ELF-1 (cell line): ENCODE results near the gene WDPCP.
"Not testable (repeated sequence)": the region's sequence is repeated elsewhere in the genome, so short reads cannot be mapped to it uniquely, and the experiment has no call there.

Experiments
- DNase-seq: peaks from one replicate; pipeline ENCODE4 v3.0.0-alpha.2; 2016; ENCODE audit warnings: low read depth, low spot score

The WDPCP gene

GRCh38 chr2:63364866-63365265 lies 223.4 kb downstream of the WDPCP start:
- DNase-seq, result no peak

GRCh38 chr2:63357722-63358121 lies 230.6 kb downstream of the WDPCP start:
- not testable (repeated sequence) for DNase-seq

- no peak for DNase-seq
These were observed 240.9 kb downstream of the WDPCP start for GRCh38 chr2:63347361-63347760.

- DNase-seq, result no peak
These were observed 241.9 kb downstream of the WDPCP start for GRCh38 chr2:63346411-63346810.

- no peak for DNase-seq
These were observed 243.0 kb downstream of the WDPCP start for GRCh38 chr2:63345285-63345633.

GRCh38 chr2:63344575-63345284 lies 243.5 kb downstream of the WDPCP start:
- DNase-seq, result no peak

GRCh38 chr2:63343397-63344109 lies 244.7 kb downstream of the WDPCP start:
- DNase-seq, result no peak

GRCh38 chr2:63340443-63340842 lies 247.8 kb downstream of the WDPCP start:
- no peak for DNase-seq

- no peak for DNase-seq
These were observed 253.4 kb downstream of the WDPCP start for GRCh38 chr2:63334910-63335309.

- DNase-seq, result no peak
These were observed 261.8 kb downstream of the WDPCP start for GRCh38 chr2:63326473-63326872.

GRCh38 chr2:63323662-63324061 lies 264.6 kb downstream of the WDPCP start:
- DNase-seq, result peak; percentile 64

GRCh38 chr2:63321973-63322372 lies 266.3 kb downstream of the WDPCP start:
- DNase-seq, result not testable (repeated sequence)

GRCh38 chr2:63320669-63321068 lies 267.6 kb downstream of the WDPCP start:
- no peak for DNase-seq

GRCh38 chr2:63310614-63311013 lies 277.7 kb downstream of the WDPCP start:
- no peak for DNase-seq

GRCh38 chr2:63301481-63301880 lies 286.8 kb downstream of the WDPCP start:
- no peak for DNase-seq

- DNase-seq, result peak; percentile 12
These were observed 287.4 kb downstream of the WDPCP start for GRCh38 chr2:63300835-63301234.

- no peak for DNase-seq
These were observed 300.3 kb downstream of the WDPCP start for GRCh38 chr2:63287956-63288355.

GRCh38 chr2:63286520-63286919 lies 301.8 kb downstream of the WDPCP start:
- not testable (repeated sequence) for DNase-seq

GRCh38 chr2:63283273-63283672 lies 305.0 kb downstream of the WDPCP start:
- DNase-seq, result no peak

GRCh38 chr2:63272560-63272959 lies 315.7 kb downstream of the WDPCP start:
- no peak for DNase-seq

GRCh38 chr2:63270717-63271116 lies 317.6 kb downstream of the WDPCP start:
- DNase-seq, result no peak

GRCh38 chr2:63268946-63269345 lies 319.3 kb downstream of the WDPCP start:
- DNase-seq, result no peak

GRCh38 chr2:63261137-63261621 lies 327.1 kb downstream of the WDPCP start:
- DNase-seq, result no peak
